Stimulated activated naive CD8-positive, alpha-beta T cell treated with anti-CD3 and anti-CD28 coated beads, Interleukin-15, Interleukin-2, amounts not matched to agents 100 U/mL and 50 U/mL, for 24 hours (primary cell): Measurements from ENCODE around the gene INO80B.
"Not testable (repeated sequence)": the region's sequence is repeated elsewhere in the genome, so short reads cannot be mapped to it uniquely, and the experiment has no call there.

Source experiments
- ATAC-seq: fragments of 150-1000 bp; cut with Tn5 transposase; one replicate; pipeline ENCODE4 v1.10.0; 2021
- DNase-seq: peaks from one replicate; pipeline ENCODE4 v3.0.0; 2021

Gene INO80B

GRCh38 chr2:74454654-74455511 lies at the start of gene INO80B:
TSS of gene INO80B (plus strand) at chr2:74455087. CDS start at chr2:74455117, 30 bp downstream.
- ATAC-seq (peak; percentile 53), DNase-seq (peak; percentile 96)

- ATAC-seq, result no peak
- no peak for DNase-seq
These were observed 48.9 kb upstream of the INO80B start for GRCh38 chr2:74406035-74406434.

- DNase-seq (no peak), ATAC-seq (no peak)
These were observed 47.2 kb upstream of the INO80B start for GRCh38 chr2:74407682-74408081.

- no peak for DNase-seq
These were observed 41.7 kb upstream of the INO80B start for GRCh38 chr2:74413001-74413698.

GRCh38 chr2:74414441-74414840 lies 40.4 kb upstream of the INO80B start:
- DNase-seq (no peak), ATAC-seq (no peak)

More at GRCh38 chr2:74413001-74413698, 41.7 kb upstream of the INO80B start:
- no peak for ATAC-seq

GRCh38 chr2:74414881-74415761 lies 39.8 kb upstream of the INO80B start:
- peak; percentile 47 for DNase-seq
- ATAC-seq, result peak; percentile 44

- DNase-seq (no peak), ATAC-seq (no peak)
These were observed 39.0 kb upstream of the INO80B start for GRCh38 chr2:74415762-74416395.

GRCh38 chr2:74416778-74417177 lies 38.1 kb upstream of the INO80B start:
- DNase-seq (no peak), ATAC-seq (no peak)

- DNase-seq (no peak), ATAC-seq (no peak)
These were observed 37.7 kb upstream of the INO80B start for GRCh38 chr2:74417197-74417596.

GRCh38 chr2:74417763-74418162 lies 37.1 kb upstream of the INO80B start:
- ATAC-seq, result no peak
- DNase-seq, result no peak

- no peak for ATAC-seq
- DNase-seq, result no peak
These were observed 36.6 kb upstream of the INO80B start for GRCh38 chr2:74418312-74418711.

- DNase-seq (no peak), ATAC-seq (no peak)
These were observed 35.5 kb upstream of the INO80B start for GRCh38 chr2:74419345-74419744.

GRCh38 chr2:74420006-74420405 lies 34.9 kb upstream of the INO80B start:
- ATAC-seq (no peak), DNase-seq (no peak)

- not testable (repeated sequence) for ATAC-seq, DNase-seq
These were observed 34.3 kb upstream of the INO80B start for GRCh38 chr2:74420443-74421103.

GRCh38 chr2:74421221-74421870 lies 33.5 kb upstream of the INO80B start, which contains the start of the genes C2orf81 and WDR54:
TSS of gene C2orf81 (minus strand) at chr2:74421619. CDS start at chr2:74421560, 59 bp downstream.
TSS of gene WDR54 (plus strand) at chr2:74421730. CDS start at chr2:74422154, 424 bp downstream.
- ATAC-seq, result peak; percentile 96
- DNase-seq, result peak; percentile 98

- DNase-seq (no peak), ATAC-seq (no peak)
These were observed 31.4 kb upstream of the INO80B start for GRCh38 chr2:74423231-74424095.

- no peak for DNase-seq
These were observed 30.5 kb upstream of the INO80B start for GRCh38 chr2:74424139-74424992.

GRCh38 chr2:74424995-74425406 lies 29.9 kb upstream of the INO80B start:
- DNase-seq, result no peak
- ATAC-seq, result no peak

More at GRCh38 chr2:74424139-74424992, 30.5 kb upstream of the INO80B start:
- ATAC-seq, result no peak
